Fibroblast of peridontal ligament (primary cell): ENCODE measurements around the gene NNT.
"Not testable (repeated sequence)": the region's sequence is repeated elsewhere in the genome, so short reads cannot be mapped to it uniquely, and the experiment has no call there.

Experiments
- DNase-seq: peaks from one replicate; pipeline ENCODE4 v3.0.0-alpha.2; 2010; ENCODE audit errors: extremely low read depth

The NNT gene

GRCh38 chr5:43602461-43603343, at the start of gene NNT:
NNT (plus strand) TSS chr5:43603180; CDS start chr5:43609196, 6,016 bp downstream.
- peak; percentile 57 for DNase-seq

- no peak for DNase-seq
Observed at GRCh38 chr5:43553381-43553780, 49.6 kb upstream of the NNT start.

GRCh38 chr5:43554497-43554896, 48.5 kb upstream of the NNT start:
- DNase-seq: no peak

- peak; percentile 30 for DNase-seq
Observed at GRCh38 chr5:43555895-43556606, 46.9 kb upstream of the NNT start.

- DNase-seq: not testable (repeated sequence)
Observed at GRCh38 chr5:43556607-43556856, 46.4 kb upstream of the NNT start.

GRCh38 chr5:43556857-43557542, 46.0 kb upstream of the NNT start, which contains the start of gene PAIP1:
PAIP1 (minus strand) TSS chr5:43557077; CDS start chr5:43556846, 231 bp downstream.
- DNase-seq: peak; percentile 78

- DNase-seq: peak; percentile 77
Observed at GRCh38 chr5:43560128-43560527, 42.9 kb upstream of the NNT start.

GRCh38 chr5:43561356-43561755, 41.6 kb upstream of the NNT start:
- peak; percentile 51 for DNase-seq

- DNase-seq: peak; percentile 42
Observed at GRCh38 chr5:43563321-43563720, 39.7 kb upstream of the NNT start.

- DNase-seq: no peak
Observed at GRCh38 chr5:43564289-43564850, 38.6 kb upstream of the NNT start.

- no peak for DNase-seq
Observed at GRCh38 chr5:43565043-43565442, 37.9 kb upstream of the NNT start.

GRCh38 chr5:43567967-43568366, 35.0 kb upstream of the NNT start:
- DNase-seq: no peak

GRCh38 chr5:43569236-43569746, 33.7 kb upstream of the NNT start:
- DNase-seq: no peak

- DNase-seq: no peak
Observed at GRCh38 chr5:43570450-43571158, 32.4 kb upstream of the NNT start.

- peak; percentile 24 for DNase-seq
Observed at GRCh38 chr5:43571237-43571636, 31.7 kb upstream of the NNT start.

GRCh38 chr5:43572357-43572756, 30.6 kb upstream of the NNT start:
- DNase-seq: no peak

- DNase-seq: peak; percentile 78
Observed at GRCh38 chr5:43573058-43573457, 29.9 kb upstream of the NNT start.

GRCh38 chr5:43580402-43581210, 22.4 kb upstream of the NNT start:
- not testable (repeated sequence) for DNase-seq

GRCh38 chr5:43581398-43581797, 21.6 kb upstream of the NNT start:
- no peak for DNase-seq
